CD4-positive, alpha-beta T cell treated with Interleukin-17A for 1 hour (primary cell): ENCODE measurements around the gene OR52A1.

ENCODE experiments used
- DNase-seq: peaks from one replicate; pipeline ENCODE4 v3.0.0-alpha.2; 2020

OR52A1 gene

GRCh38 chr11:5131584-5132335 is 22.8 kb downstream of the OR52A1 start:
- no peak for DNase-seq

GRCh38 chr11:5129457-5129877 is 25.1 kb downstream of the OR52A1 start:
- no peak for DNase-seq

- no peak for DNase-seq
These were observed 29.5 kb downstream of the OR52A1 start for GRCh38 chr11:5124891-5125620.

GRCh38 chr11:5123802-5124521 is 30.6 kb downstream of the OR52A1 start:
- DNase-seq, result peak; percentile 41

- DNase-seq, result no peak
These were observed 35.7 kb downstream of the OR52A1 start for GRCh38 chr11:5118893-5119292.

- no peak for DNase-seq
These were observed 37.0 kb downstream of the OR52A1 start for GRCh38 chr11:5117588-5117987.

- no peak for DNase-seq
These were observed 39.2 kb downstream of the OR52A1 start for GRCh38 chr11:5115339-5115738.

GRCh38 chr11:5107285-5107684 is 47.3 kb downstream of the OR52A1 start:
- DNase-seq, result no peak

- DNase-seq, result no peak
These were observed 51.5 kb downstream of the OR52A1 start for GRCh38 chr11:5103066-5103465.

- no peak for DNase-seq
These were observed 52.3 kb downstream of the OR52A1 start for GRCh38 chr11:5102246-5102645.

- DNase-seq, result no peak
These were observed 58.5 kb downstream of the OR52A1 start for GRCh38 chr11:5096011-5096410.
